Gastroesophageal sphincter (tissue), 3 donors: ENCODE results near the gene TPPP.

ENCODE experiments used
- CTCF ChIP-seq, 4 experiments: fragments of 200-600 bp in 2 of 4; fragments of 450-650 bp in 2 of 4; sonication (generic) in 1 of 4; IDR thresholded peaks; one replicate each; pipeline ENCODE4 v1.5.1; 2017 to 2019; ENCODE audit warnings: antibody characterized with exemption in 4 of 4, mild to moderate bottlenecking in 2 of 4, moderate library complexity in 2 of 4
- EP300 ChIP-seq: sonication (generic); formaldehyde crosslinking; IDR thresholded peaks from one replicate; pipeline ENCODE4 v1.6.1; 2017; ENCODE audit warnings: antibody characterized with exemption, mild to moderate bottlenecking
- POLR2A ChIP-seq, 2 donors: fragments of 450-650 bp; IDR thresholded peaks; one replicate each; pipeline ENCODE4 v1.6.1; 2017; ENCODE audit warnings: antibody characterized with exemption in 2 of 2, mild to moderate bottlenecking in 2 of 2, moderate library complexity in 1 of 2
- POLR2AphosphoS5 ChIP-seq: sonication (generic); formaldehyde crosslinking; IDR thresholded peaks from one replicate; pipeline ENCODE4 v1.6.1; 2017; ENCODE audit warnings: antibody characterized with exemption

GRCh38 chr5:666816-667498 lies 26.2 kb downstream of the TPPP start:
- TF ChIP-seq CTCF (IDR thresholded peaks at IDR 0.05), result no peak
- TF ChIP-seq POLR2A (IDR thresholded peaks at IDR 0.05), result no peak
- TF ChIP-seq EP300, result no peak
- TF ChIP-seq POLR2AphosphoS5, result no peak
